DMS114 treated with DMSO at 0.1 percent for 48 hours (cell line): ENCODE results near the gene KRTAP17-1.
"Not testable (repeated sequence)": the region's sequence is repeated elsewhere in the genome, so short reads cannot be mapped to it uniquely, and the experiment has no call there.

Experiments
- DNase-seq: peaks from one replicate; lab custom pipeline; 2025; ENCODE audit not compliant: unreplicated experiment; lab: John Stamatoyannopoulos, UW

Gene KRTAP17-1, protein sequence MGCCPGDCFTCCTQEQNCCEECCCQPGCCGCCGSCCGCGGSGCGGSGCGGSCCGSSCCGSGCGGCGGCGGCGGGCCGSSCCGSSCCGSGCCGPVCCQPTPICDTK

DNA sequence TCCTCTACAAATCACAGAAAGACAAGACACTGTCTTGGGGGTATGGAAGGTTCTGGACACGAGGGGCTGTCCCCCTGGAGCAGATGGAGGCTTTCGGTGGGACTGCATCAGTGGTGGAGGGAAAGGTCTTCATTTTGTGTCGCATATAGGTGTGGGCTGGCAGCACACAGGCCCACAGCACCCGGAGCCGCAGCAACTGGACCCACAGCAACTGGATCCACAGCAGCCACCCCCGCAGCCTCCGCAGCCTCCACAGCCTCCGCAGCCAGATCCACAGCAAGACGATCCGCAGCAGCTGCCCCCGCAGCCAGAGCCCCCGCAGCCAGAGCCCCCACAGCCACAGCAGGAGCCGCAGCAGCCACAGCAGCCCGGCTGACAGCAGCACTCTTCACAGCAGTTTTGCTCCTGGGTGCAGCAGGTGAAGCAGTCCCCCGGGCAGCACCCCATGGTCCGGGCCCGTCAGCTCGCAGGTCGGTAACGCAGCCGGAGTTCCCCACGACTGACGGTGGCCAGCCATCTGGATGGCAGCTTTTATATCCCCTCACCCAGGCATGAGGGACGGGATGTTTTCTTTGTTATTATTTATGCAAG lies at the start of gene KRTAP17-1:
TSS of gene KRTAP17-1 (minus strand) at position 507 of the 591 bp plus-strand sequence. CDS start at position 447, 60 bp downstream.
- no peak for DNase-seq

DNA sequence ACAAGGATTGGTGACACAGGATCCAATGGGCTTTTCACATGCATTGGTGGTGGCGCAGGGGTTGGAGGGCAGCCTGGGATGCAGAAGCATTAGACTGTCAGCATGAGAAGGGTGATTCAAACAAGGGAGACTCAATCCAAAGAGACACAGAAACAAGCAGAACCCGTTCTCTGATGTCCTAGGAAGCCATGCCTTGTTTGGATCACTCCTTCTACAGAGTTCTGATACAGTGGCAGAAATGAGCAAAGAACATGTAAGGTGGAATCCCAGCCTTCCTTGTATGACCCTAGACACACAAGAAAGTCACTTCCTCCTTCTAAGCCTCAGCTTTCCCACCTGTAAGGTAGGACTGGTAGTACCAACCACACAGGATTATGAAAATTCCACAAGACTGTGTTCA lies 48.4 kb upstream of the KRTAP17-1 start:
- DNase-seq: no peak

DNA sequence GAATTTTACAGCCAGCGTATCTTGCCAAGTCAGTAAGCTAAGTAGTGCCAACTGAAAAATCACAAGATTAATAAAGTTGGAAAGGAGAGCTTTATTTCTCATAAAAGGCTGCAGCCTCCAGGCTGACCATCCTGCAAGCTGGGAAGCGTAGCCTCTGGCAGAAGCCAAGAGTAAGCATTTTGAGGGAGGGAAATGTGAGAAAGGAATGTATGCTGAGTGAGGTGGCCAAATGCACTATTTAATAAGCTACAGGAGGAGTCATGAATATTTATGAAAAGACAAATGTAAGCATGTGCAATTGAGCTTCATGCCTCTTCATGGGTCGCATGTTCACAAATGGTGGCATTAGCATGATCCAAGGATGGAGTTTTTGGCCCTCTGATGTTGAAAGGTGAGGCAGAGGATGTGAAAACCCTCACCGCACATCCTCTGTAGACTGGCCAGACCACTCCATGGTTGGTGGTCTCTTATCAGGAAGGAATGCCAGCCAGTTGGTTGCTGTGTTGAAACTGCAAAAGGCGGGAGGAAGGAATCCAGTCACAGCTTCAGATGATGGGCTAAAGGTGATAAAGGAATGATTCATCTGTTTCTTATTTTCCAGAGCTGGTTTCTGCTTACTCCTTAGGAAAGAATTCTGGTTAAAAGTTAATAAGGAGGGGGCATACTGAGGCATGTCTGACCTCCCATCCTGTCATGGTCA lies 44.9 kb upstream of the KRTAP17-1 start:
- no peak for DNase-seq

DNA sequence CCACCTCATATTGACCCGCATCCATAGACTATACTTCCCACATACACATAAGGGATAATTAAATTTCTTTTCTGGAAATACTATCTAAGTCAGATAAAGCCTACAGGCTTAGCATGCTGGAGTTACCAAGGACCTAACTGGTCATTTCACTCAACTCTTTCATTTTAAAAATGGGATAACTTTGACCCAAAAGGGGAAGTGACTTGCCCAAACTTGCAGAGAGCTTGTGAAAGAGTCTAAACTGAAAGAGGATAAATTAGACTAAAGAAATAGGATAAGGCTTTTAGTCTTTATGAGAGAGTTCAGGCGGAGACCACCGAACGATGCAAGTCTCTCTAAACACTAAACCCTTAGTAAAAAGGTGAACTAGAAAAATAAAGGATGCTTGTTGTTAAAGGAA lies 39.0 kb upstream of the KRTAP17-1 start:
- DNase-seq: no peak

DNA sequence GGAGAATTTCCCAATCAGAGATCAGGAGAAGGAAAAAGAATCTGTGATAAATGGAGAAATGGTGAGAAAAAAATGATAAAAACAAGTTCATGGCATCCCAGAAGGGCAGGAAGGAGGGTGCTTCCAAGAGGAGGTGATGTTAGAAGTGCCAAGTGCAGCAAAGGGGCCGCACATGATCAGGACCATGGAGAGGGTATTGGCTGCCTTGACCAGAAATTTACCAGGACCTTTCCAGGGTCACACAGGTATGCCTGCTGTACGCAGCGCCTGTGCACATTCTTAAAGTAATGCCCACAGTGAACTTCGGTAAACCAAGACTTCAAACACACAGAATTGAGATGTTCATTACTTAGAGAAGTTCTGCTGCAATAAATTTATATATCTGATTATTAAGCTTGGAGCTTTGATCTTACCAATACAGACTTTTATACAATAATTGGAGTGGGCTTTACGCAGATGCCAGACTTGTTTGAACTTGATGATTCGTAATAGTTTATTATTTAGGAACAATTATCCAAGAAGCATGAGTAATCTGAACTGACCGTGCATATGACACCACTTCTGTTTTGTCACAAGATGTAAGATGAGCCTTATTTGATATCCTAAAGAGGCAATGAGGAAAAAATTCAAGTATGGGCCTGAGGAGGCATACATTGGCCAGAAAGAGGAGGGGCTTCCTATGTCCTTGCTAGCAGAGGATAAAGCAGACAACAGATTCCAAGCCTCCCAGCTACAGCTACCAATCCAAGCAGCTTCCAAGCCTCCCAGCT lies 37.3 kb upstream of the KRTAP17-1 start:
- DNase-seq: no peak

DNA sequence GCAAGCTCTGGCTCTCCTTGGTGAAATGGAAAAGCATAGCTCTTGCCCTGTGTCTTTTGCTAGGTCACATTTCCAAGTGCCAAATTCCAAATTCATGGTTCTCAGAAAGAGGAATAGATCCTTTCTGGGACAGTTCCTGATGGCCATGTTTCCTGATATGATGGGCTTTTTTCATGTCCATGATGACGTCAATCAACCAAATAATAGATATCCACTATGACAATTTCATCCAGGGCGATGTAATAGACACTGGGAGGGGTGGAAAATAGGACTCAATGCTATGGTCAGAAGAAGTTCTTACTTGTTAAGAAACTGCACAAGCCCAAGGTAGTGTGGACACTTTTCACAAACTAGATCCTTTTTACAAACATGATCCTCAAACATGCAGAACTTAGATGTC lies 35.7 kb upstream of the KRTAP17-1 start:
- DNase-seq: no peak

DNA sequence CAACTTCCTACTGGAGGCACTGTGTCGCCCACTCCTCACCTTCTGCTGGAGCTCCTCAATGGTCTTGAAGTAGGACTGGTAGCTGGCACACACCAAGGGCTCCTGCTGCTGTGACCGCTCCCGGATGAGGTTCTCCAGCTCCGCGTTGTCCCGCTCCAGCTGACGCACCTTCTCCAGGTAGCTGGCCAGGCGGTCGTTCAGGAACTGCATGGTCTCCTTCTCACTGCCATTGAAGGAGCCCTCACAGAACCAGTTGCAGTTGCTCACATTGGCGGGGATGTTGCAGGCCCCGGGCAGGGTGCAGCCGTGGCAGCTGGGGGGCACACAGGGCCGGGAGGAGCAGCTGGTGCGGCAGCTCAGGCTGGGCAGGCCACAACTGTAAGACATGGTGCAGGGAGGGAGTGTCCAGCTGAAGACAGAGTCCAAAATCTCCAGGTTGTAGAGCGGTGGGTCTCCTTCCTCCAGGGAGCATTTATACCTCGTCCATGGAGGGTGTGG lies 34.9 kb upstream of the KRTAP17-1 start, which contains the start of gene KRT33A:
TSS of gene KRT33A (minus strand) at position 448 of the 498 bp plus-strand sequence. CDS start at position 387, 61 bp downstream.
- not testable (repeated sequence) for DNase-seq

DNA sequence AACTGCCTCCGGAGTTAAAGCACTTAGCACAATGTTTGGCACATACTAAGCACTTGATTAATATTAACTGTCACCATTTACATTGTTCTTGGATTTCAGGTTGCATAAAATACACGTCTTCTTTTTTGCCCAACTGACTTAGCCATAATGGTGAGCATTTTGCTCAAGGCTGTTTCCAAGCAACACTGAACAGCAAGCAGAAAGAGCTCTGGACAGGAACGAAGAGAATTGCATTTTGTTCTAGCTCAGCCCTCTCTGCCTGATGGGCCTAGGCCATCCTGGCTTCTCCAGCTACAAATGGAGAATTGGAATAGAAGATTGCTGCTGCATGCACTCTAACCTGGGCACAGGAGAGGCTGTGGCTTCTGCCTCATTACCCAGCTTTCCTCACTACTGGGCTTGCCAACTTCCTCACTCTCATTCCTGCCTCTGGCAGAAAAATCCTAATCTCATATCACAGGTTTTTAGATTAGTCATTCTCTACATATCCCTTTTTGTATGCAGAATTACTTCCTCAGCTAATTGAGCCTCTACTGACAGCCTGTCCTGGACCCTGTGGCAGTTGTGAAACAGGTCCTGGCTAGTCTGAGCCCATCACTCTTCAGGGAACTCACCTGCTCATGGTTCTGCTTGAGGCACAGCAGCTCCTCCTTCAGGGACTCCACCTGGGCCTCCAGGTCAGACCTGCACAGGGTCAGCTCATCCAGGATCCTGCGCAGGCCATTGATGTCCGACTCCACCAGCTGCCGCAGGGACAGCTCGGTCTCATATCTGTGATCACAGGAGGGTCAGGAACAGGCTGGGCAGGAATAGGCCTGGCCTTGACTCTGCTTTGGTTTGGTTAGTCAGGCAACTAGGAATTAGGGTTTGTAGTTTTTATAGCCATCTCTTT lies 32.6 kb upstream of the KRTAP17-1 start:
- no peak for DNase-seq

DNA sequence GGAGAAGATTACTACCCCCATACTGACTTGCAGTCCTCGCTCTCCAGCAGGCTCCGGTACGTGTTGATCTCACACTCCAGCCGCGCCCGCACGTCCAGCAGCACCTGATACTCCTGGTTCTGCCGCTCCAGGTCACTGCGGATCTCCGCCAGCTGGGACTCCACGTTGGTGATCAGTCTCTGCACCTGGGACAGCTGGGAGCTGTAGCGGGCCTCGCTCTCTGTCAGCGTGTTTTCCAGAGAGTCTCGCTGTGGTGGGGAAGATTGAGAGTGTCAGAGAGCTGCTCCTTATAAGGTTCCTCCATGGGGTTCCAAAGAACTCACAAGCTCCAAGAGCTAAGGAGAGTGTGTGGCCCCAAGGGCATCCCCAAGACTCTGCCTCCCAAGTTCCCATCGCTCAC lies 30.9 kb upstream of the KRTAP17-1 start:
- not testable (repeated sequence) for DNase-seq

DNA sequence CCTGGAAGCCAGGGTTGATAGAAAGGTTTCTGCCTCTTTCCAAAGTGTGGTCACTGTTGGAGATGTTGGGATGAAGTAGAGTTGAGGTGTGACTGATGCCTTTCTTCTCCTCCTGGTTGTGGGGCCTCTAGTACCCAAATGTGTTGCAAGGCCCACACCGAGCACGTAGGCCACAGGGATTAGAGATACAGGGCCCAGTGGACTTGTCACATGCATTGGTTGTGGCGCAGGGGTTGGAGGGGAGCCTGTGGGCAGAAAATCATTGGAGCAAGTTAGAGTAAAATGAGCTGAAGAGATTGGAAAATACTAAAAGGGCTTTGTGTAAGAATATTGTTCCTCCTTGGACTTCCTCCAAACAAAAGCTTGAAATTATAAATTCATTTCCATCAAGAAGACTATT lies 30.5 kb upstream of the KRTAP17-1 start:
- no peak for DNase-seq

DNA sequence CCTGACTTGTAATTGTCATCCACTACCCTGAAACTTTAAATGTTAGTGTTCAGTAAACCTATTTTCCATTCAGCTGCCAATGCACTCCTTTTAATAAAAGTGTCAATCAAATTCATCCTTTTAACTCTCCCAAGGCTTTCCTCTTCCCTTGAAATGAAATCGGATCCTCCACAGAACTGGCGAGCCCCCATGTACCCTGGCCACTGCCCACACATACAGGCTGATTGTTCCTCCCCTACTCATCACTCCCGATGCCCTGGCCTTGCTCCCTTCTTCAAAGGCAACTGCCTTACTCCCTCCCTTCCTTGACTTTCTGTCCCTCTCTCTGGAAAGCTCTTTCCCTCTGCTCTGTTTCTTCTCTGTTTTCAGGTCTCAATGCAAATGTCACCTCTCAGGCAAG lies 27.5 kb upstream of the KRTAP17-1 start:
- DNase-seq: no peak

DNA sequence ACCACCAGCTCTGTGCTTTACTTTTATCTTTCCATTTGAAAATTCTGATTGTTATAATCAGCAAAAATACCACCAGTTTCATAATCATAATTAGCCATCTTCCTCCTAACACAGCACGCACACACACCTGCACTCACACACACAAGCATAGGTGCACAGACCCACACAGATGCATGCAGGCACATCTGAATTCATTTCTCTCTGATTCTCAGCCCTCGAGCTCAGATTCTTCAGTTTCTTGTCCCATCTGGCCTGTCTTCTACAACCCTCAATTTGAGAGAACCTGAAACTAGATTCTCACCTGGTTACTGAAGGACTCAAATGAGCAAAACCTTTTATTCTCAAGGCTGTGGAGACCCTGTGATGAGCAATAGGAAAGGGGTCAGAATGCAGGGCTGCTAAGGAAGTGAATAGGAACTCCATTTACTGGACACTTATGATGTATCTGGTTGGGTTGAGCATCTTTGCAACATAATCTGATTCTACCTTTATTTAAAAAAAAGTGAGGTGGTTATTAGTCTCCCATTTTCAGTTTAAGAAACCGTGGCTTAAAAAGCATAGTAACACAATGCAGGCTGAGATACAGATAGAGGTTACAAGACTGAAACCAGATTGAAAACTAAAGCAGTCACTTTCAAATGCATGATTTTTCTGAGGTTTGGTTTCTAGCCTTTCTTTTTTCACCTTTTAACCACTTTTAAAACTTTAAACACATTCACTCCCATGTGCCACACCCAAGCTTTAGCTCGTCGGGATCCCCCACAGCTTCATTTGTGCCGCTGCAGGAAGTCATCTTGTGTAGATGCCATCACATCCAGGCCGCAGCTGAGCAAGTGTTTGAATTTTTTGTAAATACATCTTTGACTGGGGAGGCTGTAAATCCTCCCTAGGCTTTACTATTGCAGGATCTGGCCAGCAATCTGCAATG lies 25.7 kb upstream of the KRTAP17-1 start:
- DNase-seq: no peak

DNA sequence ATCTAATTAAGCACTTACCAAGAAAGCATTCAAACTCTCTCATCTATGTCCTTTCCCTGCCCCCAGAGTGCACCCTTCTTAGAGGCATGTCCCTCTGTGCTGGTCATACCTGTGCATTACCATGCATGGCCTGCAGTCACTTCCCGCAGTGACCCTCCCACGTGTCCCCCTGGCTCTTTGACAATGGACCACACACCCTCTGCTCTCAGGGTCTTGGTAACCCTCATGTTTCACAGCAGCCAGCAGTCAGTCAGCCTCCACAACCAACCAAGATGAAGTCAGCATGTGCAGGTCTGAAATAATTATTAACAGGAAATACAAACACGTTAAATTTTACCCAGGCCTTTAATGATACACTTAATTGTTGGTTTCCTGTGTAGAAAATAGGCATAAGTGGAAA lies 25.0 kb upstream of the KRTAP17-1 start:
- DNase-seq: no peak

DNA sequence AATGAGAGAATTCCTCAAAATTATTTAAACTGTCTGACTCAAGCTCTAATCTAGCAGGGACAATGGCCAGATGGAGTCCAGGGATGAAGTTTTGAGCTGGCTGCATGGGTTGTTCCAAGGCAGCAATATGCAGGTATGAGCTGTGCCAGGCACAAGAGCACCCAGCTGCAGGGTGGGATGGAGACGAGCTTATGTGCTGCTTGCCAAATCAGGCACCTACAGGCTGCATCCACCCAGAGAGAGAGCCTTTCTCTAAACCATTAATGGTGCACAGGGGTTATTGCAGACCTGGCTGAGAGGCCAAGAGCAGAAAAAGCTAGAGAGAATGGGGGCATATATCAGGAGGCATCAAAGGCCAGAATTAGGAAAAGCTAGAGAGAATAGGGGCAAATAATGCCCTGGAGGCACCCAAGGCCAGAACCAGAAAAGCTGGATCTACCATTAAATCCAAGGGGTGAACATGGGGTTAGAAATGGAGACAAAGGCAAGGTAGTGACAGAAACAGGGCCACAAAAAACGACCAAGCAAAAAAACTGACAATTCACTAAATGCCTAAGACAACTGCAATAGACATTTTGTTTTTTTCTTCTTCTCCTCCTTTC lies 24.2 kb upstream of the KRTAP17-1 start:
- DNase-seq: no peak

DNA sequence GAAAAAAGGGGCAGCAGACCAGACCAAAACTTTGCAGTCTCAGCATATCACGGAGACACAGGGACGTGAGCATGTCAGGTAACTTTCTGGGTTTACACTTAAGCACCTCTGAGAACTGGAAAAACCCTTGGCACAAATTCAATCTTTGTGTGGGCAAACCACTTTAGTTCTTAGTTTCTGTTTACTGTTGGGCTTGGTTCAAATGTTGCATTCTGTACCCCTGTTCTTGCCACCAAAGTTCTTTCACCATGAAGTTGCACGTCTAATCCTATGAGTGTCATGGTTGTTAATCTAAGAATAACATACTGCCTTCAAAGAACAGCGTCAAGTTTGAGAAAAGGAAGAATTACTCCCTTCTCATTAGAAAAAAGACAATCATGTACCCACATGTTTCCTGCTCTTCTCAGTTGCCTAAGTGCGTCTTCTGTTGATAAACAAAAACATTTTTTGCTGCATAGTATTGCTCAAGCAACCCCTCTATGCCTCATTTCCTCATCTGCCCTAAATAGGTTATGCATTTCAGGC lies 23.5 kb upstream of the KRTAP17-1 start:
- no peak for DNase-seq

DNA sequence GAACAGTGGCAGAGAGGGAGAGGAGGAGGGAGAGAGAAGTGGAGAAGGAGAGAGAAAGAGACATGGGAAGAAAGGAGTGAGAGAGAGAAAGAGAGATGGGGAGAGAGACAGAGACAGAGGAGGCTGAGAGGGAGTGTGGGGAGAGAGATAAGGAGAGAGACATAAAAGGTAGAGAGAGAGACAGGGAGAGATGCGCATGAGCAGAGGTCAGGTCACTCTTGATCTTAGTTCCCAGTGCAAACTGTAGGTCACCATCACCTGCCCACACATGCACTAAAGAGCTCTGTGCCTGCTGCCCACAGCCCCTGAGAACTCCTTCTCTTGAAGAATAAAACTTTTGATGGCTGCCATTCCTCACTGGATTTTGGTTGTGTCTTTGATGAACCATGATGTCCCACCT lies 20.2 kb upstream of the KRTAP17-1 start:
- DNase-seq: no peak

DNA sequence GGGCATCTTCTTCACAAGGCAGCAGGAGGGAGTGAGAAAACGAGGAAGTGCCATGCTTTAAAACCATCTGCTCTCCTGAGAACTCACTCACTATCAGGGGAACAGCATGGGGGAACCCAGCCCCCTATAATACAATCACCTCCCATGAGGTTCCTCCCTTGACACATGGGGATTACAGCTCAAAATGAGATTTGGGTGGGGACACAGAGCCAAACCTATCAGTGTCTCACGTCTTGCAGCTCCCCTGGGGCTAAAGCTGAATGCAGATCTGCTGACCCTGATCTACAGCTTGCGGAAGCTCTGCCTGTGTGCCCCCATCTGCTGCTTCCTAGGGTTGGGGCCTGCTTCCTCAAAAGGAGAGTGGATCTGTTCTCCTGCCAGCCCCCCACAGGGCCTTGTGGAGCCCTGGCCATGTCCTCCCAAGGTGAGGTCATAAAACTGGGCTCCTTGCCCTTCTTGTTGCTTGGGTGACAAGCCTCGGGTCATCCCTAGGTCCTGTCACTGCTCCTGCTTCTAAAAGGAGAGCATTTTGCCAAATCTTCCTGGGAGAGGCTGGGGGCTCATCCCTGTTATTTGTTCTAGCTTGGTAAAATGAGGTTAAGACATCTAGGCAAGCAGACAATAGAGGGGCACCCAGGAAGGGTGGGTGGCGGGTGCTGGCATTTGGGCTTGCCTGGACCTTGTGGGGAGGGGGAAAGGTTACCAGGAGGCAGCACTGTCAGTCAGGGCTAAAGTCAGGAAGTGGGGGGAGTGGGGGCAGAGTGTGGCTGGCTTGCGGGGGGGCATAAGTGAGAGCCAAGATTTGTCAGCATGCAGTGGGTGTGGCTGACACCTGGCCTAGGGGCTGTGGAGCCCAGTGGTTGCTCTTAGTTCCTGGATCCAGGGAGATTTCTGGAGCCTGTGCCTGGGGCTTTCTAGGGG lies 19.1 kb upstream of the KRTAP17-1 start:
- DNase-seq: no peak

DNA sequence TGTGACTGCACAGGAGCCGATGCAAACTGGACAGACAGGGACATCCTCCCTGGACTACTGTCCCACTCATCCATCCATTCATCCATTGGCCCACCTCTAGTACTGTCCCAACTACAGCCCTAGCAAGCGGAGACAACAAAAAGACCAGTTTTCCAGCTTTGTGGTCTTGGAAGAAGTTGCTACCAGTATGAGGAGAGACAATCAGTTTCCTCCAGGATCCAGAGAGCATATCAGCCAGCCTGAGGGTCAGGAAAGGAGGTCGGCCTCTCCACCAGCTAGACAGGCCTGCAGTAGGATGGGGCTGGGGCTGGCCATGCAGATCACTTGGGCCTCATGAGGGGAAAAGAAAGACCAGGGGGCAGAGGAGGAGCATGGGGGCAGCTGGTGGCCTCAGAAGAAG lies 18.3 kb upstream of the KRTAP17-1 start:
- no peak for DNase-seq
